K562 (cell line): ENCODE results near the gene TMEM243. TPM values are rescaled to one million over a fixed set of nuclear protein-coding genes. Genes with fewer than 3 reads are reported as not detected.
A peak's percentile ranks its signal among the peaks of the same experiment; 100 is the strongest.

Source experiments
- DIDO1 ChIP-seq: fragments of 450-650 bp; IDR thresholded peaks from 2 replicates; pipeline ENCODE4 v1.6.1; 2016; ENCODE audit warnings: low read depth, missing biosample characterization, missing genetic modification characterization
- HBP1 ChIP-seq: fragments of 450-650 bp; formaldehyde crosslinking; IDR thresholded peaks from 2 replicates; pipeline ENCODE4 v1.4.0; 2022; ENCODE audit warnings: missing genetic modification characterization
- HCFC1 ChIP-seq: IDR thresholded peaks from 2 replicates; pipeline ENCODE4 v1.6.1; 2012; ENCODE audit warnings: low read depth, low read length, improper control_type of control experiment
- HNRNPLL ChIP-seq: fragments of 200-400 bp; formaldehyde crosslinking; IDR thresholded peaks from 2 replicates; pipeline ENCODE4 v1.6.1; 2017; ENCODE audit warnings: low read length, low read depth, mild to moderate bottlenecking; ENCODE audit not compliant: poor library complexity, severe bottlenecking
- ILK ChIP-seq: fragments of 450-650 bp; IDR thresholded peaks from 2 replicates; pipeline ENCODE4 v1.6.1; 2016; ENCODE audit warnings: missing genetic modification characterization, low read depth, mild to moderate bottlenecking, missing compliant biosample characterization, moderate library complexity, borderline replicate concordance
- KLF13 ChIP-seq: fragments of 450-650 bp; IDR thresholded peaks from 2 replicates; pipeline ENCODE4 v1.6.1; 2016; ENCODE audit warnings: missing genetic modification characterization, low read depth, mild to moderate bottlenecking, missing compliant biosample characterization, moderate library complexity, borderline replicate concordance
- NR4A1 ChIP-seq, 2 experiments: fragments of 250-450 bp in 1 of 2; fragments of 450-650 bp in 1 of 2; sonication (Bioruptor Pico) in 1 of 2; IDR thresholded peaks; 2 replicates each; pipeline versions ENCODE4 v1.4.0 to v1.6.1; 2016 to 2020; ENCODE audit warnings: mild to moderate bottlenecking in 2 of 2, missing compliant biosample characterization in 1 of 2, missing genetic modification characterization in 1 of 2, moderate library complexity in 1 of 2
- PTRF ChIP-seq: fragments of 450-650 bp; IDR thresholded peaks from 2 replicates; pipeline ENCODE4 v1.6.1; 2016; ENCODE audit warnings: mild to moderate bottlenecking, missing genetic modification characterization, missing compliant biosample characterization
- RBM14 ChIP-seq: fragments of 200-400 bp; formaldehyde crosslinking; IDR thresholded peaks from 2 replicates; pipeline ENCODE4 v1.6.1; 2018; ENCODE audit warnings: low read depth, mild to moderate bottlenecking, low read length, moderate library complexity, borderline replicate concordance; ENCODE audit not compliant: insufficient read depth
- WHSC1 ChIP-seq: IDR thresholded peaks from one replicate; pipeline ENCODE4 v1.6.1; 2012; ENCODE audit warnings: low read length, control low read depth, inconsistent platforms
- ZNF431 ChIP-seq: sonication (generic); formaldehyde crosslinking; IDR thresholded peaks from 2 replicates; pipeline ENCODE4 v1.8.0; 2022; ENCODE audit warnings: mild to moderate bottlenecking, missing genetic modification reagents
- ZNF830 ChIP-seq: fragments of 250-450 bp; sonication (Bioruptor Pico); IDR thresholded peaks from 2 replicates; pipeline ENCODE4 v1.5.0; 2021; ENCODE audit warnings: mild to moderate bottlenecking
- polyA plus RNA-seq, 8 experiments: library from polyadenylated mRNA; depleted of rRNA in 4 of 8; stranded (reverse) in 5 of 8; unstranded in 3 of 8; fragments of >200 nt; fragmentation: Nextera tagmentation in 2 of 8; fragmentation: Illumina TruSeq in 1 of 8; extraction: Ambion mirVana in 2 of 8; extraction: Trizol in 1 of 8; gene quantifications; 2 replicates each; pipeline versions ENCODE4 v1.2.1 to v1.2.3, GENCODE V29; 2011 to 2014; ENCODE audit warnings: inconsistent platforms in 1 of 8, missing spikeins in 1 of 8
- total RNA-seq, 7 experiments: library from RNA; depleted of rRNA in 6 of 7; stranded (reverse); fragments of >200 nt in 6 of 7; fragmentation: Illumina TruSeq in 2 of 7; extraction: Trizol in 2 of 7; gene quantifications; 2 replicates each; pipeline versions ENCODE4 v1.2.1 to v1.2.3, GENCODE V29; 2011 to 2021; ENCODE audit warnings: low replicate concordance in 1 of 7
- TF ChIP-seq, protein P1 (sequence below), 2 experiments: fragments of 450-650 bp; IDR thresholded peaks; 2 replicates each; pipeline ENCODE4 v1.6.1; 2016
- TF ChIP-seq, protein P2 (sequence below): sonication (generic); formaldehyde crosslinking; IDR thresholded peaks from 2 replicates; pipeline ENCODE4 v1.8.0; 2022; ENCODE audit warnings: mild to moderate bottlenecking, missing genetic modification reagents

TMEM243 gene
- total and polyA plus RNA-seq, 9 of the 15 experiments (the other 6 are each of a cell fraction or from before 2014, with no cell fraction given): 3.9 to 8.6 (median 6.1) TPM

- TF ChIP-seq, protein P1, sequence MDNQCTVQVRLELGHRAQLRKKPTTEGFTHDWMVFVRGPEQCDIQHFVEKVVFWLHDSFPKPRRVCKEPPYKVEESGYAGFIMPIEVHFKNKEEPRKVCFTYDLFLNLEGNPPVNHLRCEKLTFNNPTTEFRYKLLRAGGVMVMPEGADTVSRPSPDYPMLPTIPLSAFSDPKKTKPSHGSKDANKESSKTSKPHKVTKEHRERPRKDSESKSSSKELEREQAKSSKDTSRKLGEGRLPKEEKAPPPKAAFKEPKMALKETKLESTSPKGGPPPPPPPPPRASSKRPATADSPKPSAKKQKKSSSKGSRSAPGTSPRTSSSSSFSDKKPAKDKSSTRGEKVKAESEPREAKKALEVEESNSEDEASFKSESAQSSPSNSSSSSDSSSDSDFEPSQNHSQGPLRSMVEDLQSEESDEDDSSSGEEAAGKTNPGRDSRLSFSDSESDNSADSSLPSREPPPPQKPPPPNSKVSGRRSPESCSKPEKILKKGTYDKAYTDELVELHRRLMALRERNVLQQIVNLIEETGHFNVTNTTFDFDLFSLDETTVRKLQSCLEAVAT (IDR thresholded peaks at IDR 0.05): no peak
- TF ChIP-seq NR4A1 (CRISPR knock-in tag; IDR thresholded peaks at IDR 0.05) (no peak), NR4A1 (tag; IDR thresholded peaks at IDR 0.05) (no peak), HNRNPLL (peak; percentile 4), WHSC1 (no peak), ZNF431 (CRISPR knock-in tag) (no peak), ILK (tag) (no peak), HCFC1 (no peak), DIDO1 (0 out of 2 replicates have a peak, but pooled peaks have one; percentile 55), HBP1 (CRISPR knock-in tag) (no peak), ZNF830 (CRISPR knock-in tag) (0 out of 2 replicates have a peak, but pooled peaks have one; percentile 65), RBM14 (no peak), PTRF (tag) (no peak), KLF13 (tag) (0 out of 2 replicates have a peak, but pooled peaks have one; percentile 64)
- TF ChIP-seq, protein P2, sequence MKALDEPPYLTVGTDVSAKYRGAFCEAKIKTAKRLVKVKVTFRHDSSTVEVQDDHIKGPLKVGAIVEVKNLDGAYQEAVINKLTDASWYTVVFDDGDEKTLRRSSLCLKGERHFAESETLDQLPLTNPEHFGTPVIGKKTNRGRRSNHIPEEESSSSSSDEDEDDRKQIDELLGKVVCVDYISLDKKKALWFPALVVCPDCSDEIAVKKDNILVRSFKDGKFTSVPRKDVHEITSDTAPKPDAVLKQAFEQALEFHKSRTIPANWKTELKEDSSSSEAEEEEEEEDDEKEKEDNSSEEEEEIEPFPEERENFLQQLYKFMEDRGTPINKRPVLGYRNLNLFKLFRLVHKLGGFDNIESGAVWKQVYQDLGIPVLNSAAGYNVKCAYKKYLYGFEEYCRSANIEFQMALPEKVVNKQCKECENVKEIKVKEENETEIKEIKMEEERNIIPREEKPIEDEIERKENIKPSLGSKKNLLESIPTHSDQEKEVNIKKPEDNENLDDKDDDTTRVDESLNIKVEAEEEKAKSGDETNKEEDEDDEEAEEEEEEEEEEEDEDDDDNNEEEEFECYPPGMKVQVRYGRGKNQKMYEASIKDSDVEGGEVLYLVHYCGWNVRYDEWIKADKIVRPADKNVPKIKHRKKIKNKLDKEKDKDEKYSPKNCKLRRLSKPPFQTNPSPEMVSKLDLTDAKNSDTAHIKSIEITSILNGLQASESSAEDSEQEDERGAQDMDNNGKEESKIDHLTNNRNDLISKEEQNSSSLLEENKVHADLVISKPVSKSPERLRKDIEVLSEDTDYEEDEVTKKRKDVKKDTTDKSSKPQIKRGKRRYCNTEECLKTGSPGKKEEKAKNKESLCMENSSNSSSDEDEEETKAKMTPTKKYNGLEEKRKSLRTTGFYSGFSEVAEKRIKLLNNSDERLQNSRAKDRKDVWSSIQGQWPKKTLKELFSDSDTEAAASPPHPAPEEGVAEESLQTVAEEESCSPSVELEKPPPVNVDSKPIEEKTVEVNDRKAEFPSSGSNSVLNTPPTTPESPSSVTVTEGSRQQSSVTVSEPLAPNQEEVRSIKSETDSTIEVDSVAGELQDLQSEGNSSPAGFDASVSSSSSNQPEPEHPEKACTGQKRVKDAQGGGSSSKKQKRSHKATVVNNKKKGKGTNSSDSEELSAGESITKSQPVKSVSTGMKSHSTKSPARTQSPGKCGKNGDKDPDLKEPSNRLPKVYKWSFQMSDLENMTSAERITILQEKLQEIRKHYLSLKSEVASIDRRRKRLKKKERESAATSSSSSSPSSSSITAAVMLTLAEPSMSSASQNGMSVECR (CRISPR knock-in tag): peak; percentile 56; the same call in 1 of the 2 replicates
Observed at GRCh38 chr7:87218796-87219544, 562 bp downstream of the TMEM243 start (continued).
